ENCODE data around the gene LRRC49.
A peak's percentile ranks its signal among the peaks of the same experiment; 100 is the strongest.
"Not testable (repeated sequence)": the region's sequence is repeated elsewhere in the genome, so short reads cannot be mapped to it uniquely, and the experiment has no call there.

LRRC49 gene

DNA sequence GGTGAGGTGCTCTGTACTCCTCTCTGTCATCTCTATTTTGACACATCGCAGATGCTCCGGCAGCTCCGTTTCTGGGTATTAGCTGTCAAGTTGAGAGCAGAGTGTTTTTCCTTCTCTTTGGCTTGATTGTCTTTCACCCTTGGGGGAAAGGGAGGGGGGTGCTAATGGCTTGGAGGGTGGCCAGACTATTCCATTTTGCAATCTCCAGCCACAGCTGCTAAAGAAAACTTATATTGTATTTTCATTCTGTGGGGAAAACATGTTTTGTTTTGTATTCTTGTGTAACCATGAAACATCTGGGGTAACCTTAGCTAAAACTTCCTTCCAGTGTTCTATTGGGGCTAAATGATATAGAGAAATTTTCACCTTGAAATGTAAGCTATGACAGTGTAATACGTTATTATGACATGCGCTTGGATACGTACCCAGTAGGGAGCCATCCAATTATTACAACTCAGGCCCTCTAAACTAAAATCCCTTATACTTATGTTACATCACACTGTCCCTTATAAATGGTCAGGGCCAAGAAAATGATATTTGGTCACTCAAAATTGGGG is 24.6 kb upstream of the LRRC49 start:
- DNase-seq (ENCODE audit: low spot score), result no peak

DNA sequence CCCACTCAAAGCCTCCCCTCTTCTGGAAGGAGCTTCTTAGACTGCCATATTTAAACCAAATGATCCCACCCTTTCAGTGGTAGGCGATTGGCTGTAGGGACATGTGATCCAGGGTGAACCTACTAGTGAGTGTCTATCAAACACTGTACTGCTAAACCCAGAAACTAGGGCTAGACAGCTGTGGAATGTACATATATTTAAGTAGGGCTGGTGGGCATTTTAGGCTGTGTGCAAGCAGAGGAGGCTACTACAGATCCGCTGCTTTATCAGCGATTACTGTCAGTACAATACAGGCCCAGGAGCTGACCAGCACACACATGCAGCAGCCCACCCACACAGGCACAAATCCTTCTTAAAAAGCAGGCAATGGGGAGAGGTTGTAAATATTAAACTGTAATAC is 23.3 kb upstream of the LRRC49 start:
- no peak for DNase-seq (ENCODE audit: low spot score)

- DNase-seq (ENCODE audit: low spot score), result no peak
These were observed 22.6 kb upstream of the LRRC49 start for GRCh38 chr15:70870051-70870450.

DNA sequence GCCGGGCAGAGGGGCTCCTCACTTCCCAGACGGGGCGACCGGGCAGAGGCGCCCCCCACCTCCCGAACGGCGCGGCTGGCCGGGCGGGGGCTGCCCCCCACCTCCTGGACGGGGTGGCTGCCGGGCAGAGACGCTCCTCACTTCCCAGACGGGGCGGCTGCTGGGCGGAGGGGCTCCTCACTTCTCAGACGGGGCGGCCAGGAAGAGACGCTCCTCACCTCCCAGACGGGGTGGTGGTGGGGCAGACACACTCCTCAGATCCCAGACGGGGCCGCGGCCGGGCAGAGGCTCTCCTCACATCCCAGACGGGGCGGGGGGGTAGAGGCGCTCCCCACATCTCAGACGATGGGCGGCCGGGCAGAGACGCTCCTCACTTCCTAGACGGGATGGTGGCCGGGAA is 21.1 kb upstream of the LRRC49 start:
- DNase-seq (ENCODE audit: low spot score), result not testable (repeated sequence)

DNA sequence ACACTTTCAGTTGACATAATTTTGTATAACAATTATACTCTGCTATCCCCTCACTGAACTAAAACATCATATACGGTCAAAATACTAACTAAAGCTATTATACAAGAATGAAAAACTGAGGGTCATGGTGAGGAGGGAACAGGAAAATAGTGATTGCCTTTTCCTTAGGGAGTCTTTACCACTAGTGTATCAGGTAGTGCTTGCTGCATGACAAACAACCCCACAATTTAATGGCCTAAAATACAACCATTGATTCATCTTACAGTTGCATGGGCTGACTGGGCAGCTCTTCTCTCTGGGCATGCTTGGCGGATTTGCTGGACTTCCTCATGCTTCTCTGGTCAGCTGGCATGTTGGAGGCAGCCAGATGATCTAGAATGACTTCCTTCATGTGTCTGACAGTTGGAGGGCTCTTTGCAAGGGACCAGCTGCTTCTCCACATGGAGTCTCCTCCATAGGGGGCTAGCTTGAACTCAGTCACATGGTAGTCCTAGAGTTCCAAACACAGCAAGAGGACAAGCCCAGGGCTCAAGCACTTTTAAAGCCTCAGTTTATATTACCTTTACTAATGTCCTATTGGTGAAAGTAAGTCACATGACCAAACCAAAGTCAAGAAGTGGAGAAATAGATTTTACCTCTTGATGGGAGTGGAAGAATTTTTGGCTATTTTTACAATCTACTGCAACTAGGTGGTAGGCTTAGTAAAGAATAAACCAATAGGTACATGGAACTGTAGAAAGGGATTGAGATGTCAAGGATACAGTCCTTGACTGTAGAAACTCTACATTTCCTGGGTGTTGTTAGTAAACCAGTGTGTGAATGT is 19.2 kb upstream of the LRRC49 start:
- no peak for DNase-seq (ENCODE audit: low spot score)

- DNase-seq (ENCODE audit: low spot score), result peak; percentile 86
These were observed 17.4 kb upstream of the LRRC49 start for GRCh38 chr15:70875001-70875782.

DNA sequence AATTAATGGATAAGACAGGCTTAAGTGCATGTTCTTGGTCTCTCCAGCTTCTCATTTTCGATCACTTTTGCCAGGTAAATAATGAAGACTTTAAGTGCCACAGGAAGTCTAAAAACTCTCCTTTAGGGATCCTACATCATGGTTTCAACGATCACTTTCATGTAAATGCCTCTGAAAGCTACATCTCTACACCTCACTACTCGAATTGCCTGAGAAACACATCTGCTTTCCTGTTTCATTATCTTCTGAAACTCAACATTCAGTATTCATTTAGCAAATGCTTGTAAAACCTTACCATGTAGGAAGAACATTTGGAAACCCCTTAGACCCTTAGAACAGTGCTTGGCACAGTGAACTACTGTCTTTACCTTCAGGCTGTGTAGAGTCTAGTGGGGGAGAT is 16.6 kb upstream of the LRRC49 start:
- no peak for DNase-seq (ENCODE audit: low spot score)

GRCh38 chr15:70876683-70877082 is 15.9 kb upstream of the LRRC49 start:
- DNase-seq (ENCODE audit: low spot score), result no peak

DNA sequence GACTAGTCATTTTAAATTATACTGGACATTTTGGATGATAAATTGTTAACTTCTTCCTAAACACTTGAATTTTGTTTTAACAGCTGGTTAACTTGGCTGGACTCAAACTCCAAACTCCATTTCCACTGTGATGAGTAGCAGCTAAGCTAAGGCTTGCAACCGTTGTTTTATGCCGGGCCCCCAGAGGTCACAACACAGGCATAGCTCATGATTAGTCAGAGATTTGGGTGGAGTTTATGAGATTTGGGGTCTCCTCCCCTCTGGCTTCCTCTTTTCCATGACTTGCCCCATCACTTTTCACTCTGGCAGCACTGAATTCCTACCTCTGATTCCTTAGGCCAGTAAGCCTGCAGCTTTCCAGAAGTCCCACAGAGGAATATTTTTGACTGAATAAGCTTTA is 13.2 kb upstream of the LRRC49 start:
- no peak for DNase-seq (ENCODE audit: low spot score)

- DNase-seq (ENCODE audit: low spot score), result no peak
These were observed 11.8 kb upstream of the LRRC49 start for GRCh38 chr15:70880781-70881180.

DNA sequence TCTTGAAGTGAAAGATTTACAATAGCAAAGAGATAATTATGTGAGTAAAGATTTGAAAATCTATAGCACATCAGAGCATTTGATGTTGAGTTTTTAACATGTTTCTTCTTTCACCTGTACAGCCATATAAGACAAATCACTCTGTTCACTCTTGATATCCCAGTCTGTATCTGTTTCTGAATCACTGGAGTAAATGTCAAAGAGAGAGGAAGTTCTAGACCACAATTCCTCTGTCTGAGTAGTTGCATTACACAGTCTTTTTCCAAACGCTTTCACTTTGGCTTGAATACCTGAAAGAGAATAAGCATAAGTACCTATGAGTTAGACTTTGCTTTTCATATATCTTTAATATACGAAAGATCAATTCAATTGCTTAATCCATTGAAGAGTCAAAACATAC is 10.3 kb upstream of the LRRC49 start:
- DNase-seq (ENCODE audit: low spot score), result no peak

DNA sequence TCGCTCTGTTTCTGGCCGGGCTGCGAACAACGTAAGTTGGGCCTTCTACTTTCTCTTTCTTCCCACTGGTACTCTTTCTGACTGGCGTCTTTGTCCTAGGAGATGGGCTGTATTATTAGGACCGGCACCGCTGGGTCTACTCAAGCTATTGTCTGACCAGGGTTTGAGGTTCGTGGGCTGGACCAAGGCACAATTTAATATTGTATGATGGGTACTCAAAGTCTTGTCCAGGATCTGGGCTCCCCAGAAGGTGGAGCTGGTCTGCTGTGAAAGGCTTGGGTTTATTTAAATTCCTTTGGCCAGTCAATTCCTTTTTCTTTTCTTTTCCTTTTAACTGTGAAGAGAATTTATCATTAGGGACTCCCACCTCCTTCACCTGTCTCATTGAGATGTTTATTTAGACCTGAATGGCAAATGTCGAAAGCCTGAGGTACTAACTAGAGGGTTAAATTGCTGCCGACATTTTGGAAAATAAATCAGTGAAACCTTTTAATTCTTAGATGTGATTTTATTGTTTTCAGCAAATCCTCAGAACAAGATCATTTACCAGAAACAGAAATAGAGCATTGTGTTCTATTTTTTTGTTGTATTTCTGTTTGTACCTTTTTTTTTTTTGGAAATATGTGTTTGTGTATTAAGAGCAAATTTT is 410 bp downstream of the LRRC49 start:
- DNase-seq (ENCODE audit: low spot score), result no peak

- no peak for DNase-seq (ENCODE audit: low spot score)
These were observed 9.5 kb downstream of the LRRC49 start for GRCh38 chr15:70902107-70902506.

GRCh38 chr15:70906842-70907241 is 14.2 kb downstream of the LRRC49 start:
- DNase-seq (ENCODE audit: low spot score), result no peak

- DNase-seq (ENCODE audit: low spot score), result no peak
These were observed 15.3 kb downstream of the LRRC49 start for GRCh38 chr15:70907784-70908471.

- no peak for DNase-seq (ENCODE audit: low spot score)
These were observed 18.3 kb downstream of the LRRC49 start for GRCh38 chr15:70910958-70911357.

- DNase-seq (ENCODE audit: low spot score), result no peak
These were observed 19.6 kb downstream of the LRRC49 start for GRCh38 chr15:70912187-70912586.

DNA sequence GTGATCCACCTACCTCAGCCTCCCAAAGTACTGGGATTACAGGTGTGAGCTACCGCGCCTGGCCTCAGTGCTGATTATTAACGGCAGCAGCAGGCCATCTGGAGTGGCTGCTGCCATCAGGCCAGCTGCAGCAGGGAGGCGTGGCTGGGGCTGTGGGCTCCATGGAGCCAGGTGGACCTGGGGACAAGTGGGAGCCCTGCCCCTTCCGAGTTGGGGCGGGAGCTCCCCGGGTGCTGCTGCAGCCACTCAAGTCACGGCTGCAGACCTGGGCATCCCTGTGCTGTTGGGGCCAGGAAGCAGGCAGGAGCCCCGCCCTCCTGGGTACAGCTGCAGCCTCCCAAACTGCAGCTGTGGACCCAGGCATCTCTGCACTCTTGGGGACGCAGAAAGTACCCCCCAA is 23.9 kb downstream of the LRRC49 start:
- no peak for DNase-seq (ENCODE audit: low spot score)

DNA sequence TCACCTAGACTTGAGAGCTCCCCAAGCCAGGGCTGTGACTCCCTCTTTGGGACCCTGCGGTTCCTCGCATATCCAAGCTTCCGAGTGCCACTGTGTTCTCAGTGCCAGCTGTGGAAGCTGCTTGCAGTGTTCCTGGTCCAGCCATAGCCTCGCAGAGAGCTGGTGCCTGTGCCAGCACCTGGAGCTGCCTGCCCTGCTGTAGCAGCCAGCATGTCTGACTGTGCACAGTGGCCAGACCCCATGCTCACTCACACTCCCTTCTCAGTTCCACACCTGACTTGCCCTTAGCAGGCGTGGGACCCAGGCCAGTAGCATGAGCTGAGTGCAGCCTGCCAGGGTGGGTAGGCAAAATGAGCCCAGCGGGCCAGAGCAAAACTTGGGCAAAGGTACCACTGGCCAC is 25.3 kb downstream of the LRRC49 start:
- DNase-seq (ENCODE audit: low spot score), result no peak

DNA sequence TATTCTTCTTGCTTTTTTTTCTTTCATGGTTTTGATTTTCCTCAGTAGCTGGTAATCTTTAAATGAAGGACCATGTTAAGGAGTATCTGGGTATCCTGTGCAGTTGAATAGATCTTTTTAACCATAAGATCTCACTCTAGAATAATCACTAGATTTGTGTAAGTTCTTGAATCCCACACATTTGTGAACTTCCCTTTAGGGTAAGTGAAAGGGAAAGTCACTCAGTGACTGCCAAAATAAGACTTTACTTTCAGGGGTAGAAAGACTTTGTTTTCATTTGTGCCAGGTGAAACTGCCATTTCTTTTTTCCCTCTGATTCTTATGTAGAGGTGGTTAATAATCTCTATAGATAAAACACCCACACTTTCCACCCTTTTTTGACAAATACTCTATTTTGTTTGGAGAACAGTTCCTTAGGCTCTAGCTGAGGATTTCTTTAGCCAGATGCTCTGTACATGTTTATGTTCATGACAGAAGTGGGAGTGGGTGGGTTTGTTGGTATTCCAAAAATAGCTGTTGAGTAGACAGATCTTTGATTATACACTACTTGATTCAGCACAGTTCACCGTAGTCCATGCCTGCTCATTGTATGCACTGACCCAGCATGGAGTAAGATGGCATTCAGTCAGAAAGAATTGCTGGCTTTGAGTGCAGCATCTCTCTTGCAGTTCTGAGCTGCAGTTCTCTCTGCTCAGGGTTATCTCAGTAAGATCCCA is 28.5 kb downstream of the LRRC49 start:
- no peak for DNase-seq (ENCODE audit: low spot score)

DNA sequence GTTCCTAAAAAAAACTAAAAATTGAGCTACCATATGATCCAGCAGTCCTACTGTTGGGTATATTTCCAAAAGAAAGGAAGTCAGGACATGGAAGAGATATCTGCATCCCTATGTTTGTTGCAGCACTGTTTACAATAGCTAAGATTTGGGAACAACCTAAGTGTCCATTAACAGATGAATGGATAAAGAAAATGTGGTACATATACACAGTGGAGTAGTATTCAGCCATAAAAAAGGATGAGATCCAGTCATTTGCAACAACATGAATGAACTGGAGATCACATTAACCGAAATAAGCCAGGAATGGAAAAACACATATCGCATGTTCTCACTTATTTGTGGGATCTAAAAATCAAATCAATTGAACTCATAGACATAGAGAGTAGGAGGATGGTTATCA is 29.5 kb downstream of the LRRC49 start:
- no peak for DNase-seq (ENCODE audit: low spot score)

Measured in globus pallidus (tissue), 1 donor.